ENCODE data around the gene ADO. TPM values are rescaled to one million over a fixed set of nuclear protein-coding genes. Genes with fewer than 3 reads are reported as not detected.

Gene ADO
- total RNA-seq, 1 experiment from 2014 or later, result 26.2 TPM

DNA sequence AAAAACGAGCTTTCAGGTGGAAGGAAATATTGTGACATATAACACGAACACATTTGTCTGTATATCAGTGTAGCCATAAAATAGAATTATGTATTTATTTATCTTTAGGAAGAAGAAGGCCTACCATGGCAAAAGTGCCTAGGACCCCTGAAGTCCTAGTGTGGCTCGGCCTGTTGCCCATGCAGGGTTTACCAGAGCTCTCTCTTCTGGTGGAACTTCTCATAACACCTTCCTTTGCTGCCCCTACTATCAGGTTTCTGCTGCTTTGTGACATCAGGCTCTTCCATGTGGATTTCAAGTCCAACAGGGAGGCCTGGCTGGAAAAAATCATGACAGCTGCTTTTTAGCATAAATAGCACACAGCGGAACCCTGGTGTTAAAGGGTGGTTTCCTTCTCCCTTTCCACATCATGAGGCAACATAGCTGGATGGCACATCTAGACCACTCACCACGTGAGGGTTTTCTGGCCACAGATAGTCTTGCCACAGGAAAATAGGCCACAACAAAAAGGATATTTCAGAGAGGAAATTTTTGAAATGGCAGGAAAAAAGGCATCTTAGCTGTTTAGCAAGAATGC, 44.8 kb upstream of the ADO start:
- H2AFZ ChIP-seq (ENCODE audit: low read depth, low read length, poor library complexity, severe bottlenecking), result no peak overlapping the region
- intact Hi-C loops (cut with micrococcal nuclease), result no loop called here
- no peak for TF ChIP-seq SP1 (IDR thresholded peaks at IDR 0.05; ENCODE audit: low read depth)
- TF ChIP-seq ZNF274 (IDR thresholded peaks at IDR 0.05; ENCODE audit: low read depth, low read length), result no peak
- no peak for TF ChIP-seq SRF (IDR thresholded peaks at IDR 0.05; ENCODE audit: low read depth)
- TF ChIP-seq POLR2A (IDR thresholded peaks at IDR 0.05; ENCODE audit: borderline replicate concordance, extremely low read depth, insufficient read depth, insufficient read length), result no peak
- TF ChIP-seq CBX3 (IDR thresholded peaks at IDR 0.05; ENCODE audit: low read depth), result no peak
- TF ChIP-seq ZFX (IDR thresholded peaks at IDR 0.05), result no peak
- no peak for TF ChIP-seq POLR2AphosphoS5 (IDR thresholded peaks at IDR 0.05; ENCODE audit: low read depth, low read length)
- TF ChIP-seq, protein P1, sequence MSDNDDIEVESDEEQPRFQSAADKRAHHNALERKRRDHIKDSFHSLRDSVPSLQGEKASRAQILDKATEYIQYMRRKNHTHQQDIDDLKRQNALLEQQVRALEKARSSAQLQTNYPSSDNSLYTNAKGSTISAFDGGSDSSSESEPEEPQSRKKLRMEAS (IDR thresholded peaks at IDR 0.05), result no peak
- no peak for TF ChIP-seq EGR1 (IDR thresholded peaks at IDR 0.05; ENCODE audit: low read depth)
- TF ChIP-seq, protein P2, sequence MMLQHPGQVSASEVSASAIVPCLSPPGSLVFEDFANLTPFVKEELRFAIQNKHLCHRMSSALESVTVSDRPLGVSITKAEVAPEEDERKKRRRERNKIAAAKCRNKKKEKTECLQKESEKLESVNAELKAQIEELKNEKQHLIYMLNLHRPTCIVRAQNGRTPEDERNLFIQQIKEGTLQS (IDR thresholded peaks at IDR 0.05), result no peak
- no peak for TF ChIP-seq YY1 (IDR thresholded peaks at IDR 0.05; ENCODE audit: extremely low read depth, insufficient replicate concordance, low read depth, low read length)
- no peak for TF ChIP-seq ZBTB33 (IDR thresholded peaks at IDR 0.05; ENCODE audit: extremely low read depth, insufficient replicate concordance, low read length)
- TF ChIP-seq CEBPB (IDR thresholded peaks at IDR 0.05; ENCODE audit: low read depth), result no peak
- no peak for TF ChIP-seq JUND (IDR thresholded peaks at IDR 0.05)
- no peak for TF ChIP-seq FOSL1 (IDR thresholded peaks at IDR 0.05; ENCODE audit: low read depth)
- no peak for TF ChIP-seq EZH2 (IDR thresholded peaks at IDR 0.05)
- TF ChIP-seq, protein P3, sequence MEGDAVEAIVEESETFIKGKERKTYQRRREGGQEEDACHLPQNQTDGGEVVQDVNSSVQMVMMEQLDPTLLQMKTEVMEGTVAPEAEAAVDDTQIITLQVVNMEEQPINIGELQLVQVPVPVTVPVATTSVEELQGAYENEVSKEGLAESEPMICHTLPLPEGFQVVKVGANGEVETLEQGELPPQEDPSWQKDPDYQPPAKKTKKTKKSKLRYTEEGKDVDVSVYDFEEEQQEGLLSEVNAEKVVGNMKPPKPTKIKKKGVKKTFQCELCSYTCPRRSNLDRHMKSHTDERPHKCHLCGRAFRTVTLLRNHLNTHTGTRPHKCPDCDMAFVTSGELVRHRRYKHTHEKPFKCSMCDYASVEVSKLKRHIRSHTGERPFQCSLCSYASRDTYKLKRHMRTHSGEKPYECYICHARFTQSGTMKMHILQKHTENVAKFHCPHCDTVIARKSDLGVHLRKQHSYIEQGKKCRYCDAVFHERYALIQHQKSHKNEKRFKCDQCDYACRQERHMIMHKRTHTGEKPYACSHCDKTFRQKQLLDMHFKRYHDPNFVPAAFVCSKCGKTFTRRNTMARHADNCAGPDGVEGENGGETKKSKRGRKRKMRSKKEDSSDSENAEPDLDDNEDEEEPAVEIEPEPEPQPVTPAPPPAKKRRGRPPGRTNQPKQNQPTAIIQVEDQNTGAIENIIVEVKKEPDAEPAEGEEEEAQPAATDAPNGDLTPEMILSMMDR (IDR thresholded peaks at IDR 0.05 in 2 of 3, conservative IDR thresholded peaks at IDR 0.05 in 1 of 3; ENCODE audit: borderline replicate concordance in 1 of 3, insufficient read depth in 1 of 3, low read depth in 2 of 3, low read length in 2 of 3), result no peak
- no peak for TF ChIP-seq RAD21 (IDR thresholded peaks at IDR 0.05; ENCODE audit: low read depth)
- no peak for TF ChIP-seq SIN3A (IDR thresholded peaks at IDR 0.05; ENCODE audit: low read depth)
- ChIA-PET POLR2A (no interaction called here), CTCF (no interaction called here), RAD21 (ENCODE audit: low non-redundant PET in 1 of 2, low total read pairs in 2 of 2, uncharacterized antibody in 2 of 2, unreplicated experiment in 2 of 2) (no interaction called here)
- DNase-seq (ENCODE audit: low read depth, low spot score) (no peak), ATAC-seq (no peak)
- no peaks in the 10 kb centered on the region for H3K9me3 ChIP-seq (ENCODE audit: control insufficient read depth in 1 of 2, insufficient read depth in 1 of 2, low read depth in 1 of 2, low read length in 2 of 2)
- no peaks in the 10 kb centered on the region; the same call in 1 of the 2 replicates for H3K27me3 ChIP-seq (ENCODE audit: insufficient read depth, low read length)
- no peaks in the 10 kb centered on the region for H3K79me2 ChIP-seq (ENCODE audit: insufficient read depth, low read length)
- H3K4me1 ChIP-seq (ENCODE audit: control insufficient read depth in 1 of 2, insufficient read depth in 2 of 2, low read length in 2 of 2), result no peaks in the 10 kb centered on the region
- H3K4me2 ChIP-seq (ENCODE audit: low read length), result no peak overlapping the region
- BruUV-seq (replicated peaks), result no TSS peak
- no peaks in the 10 kb centered on the region for H4K20me1 ChIP-seq (ENCODE audit: insufficient read depth)
- H3K36me3 ChIP-seq (ENCODE audit: control insufficient read depth in 1 of 2, insufficient read depth in 2 of 2, low read length in 2 of 2), result no peaks in the 10 kb centered on the region
- no peak overlapping the region for H3K27ac ChIP-seq (ENCODE audit: low read depth, low read length)
- H3K9me2 ChIP-seq (ENCODE audit: insufficient read depth), result no peaks in the 10 kb centered on the region
- H3K9ac ChIP-seq (ENCODE audit: low read length), result no peak overlapping the region
- H3K4me3 ChIP-seq (replicated peaks in 1 of 2; ENCODE audit: low read depth in 1 of 2, low read length in 2 of 2), result no peak overlapping the region
